HG02884 (cell line): ENCODE data around the gene ELAC1.

Source experiments
- ATAC-seq: cut with Tn5 transposase; IDR thresholded peaks from one replicate; pipeline ENCODE4 v1.9.1; 2021; ENCODE audit warnings: mild to moderate bottlenecking, moderate library complexity; ENCODE audit not compliant: unreplicated experiment

The ELAC1 gene

DNA sequence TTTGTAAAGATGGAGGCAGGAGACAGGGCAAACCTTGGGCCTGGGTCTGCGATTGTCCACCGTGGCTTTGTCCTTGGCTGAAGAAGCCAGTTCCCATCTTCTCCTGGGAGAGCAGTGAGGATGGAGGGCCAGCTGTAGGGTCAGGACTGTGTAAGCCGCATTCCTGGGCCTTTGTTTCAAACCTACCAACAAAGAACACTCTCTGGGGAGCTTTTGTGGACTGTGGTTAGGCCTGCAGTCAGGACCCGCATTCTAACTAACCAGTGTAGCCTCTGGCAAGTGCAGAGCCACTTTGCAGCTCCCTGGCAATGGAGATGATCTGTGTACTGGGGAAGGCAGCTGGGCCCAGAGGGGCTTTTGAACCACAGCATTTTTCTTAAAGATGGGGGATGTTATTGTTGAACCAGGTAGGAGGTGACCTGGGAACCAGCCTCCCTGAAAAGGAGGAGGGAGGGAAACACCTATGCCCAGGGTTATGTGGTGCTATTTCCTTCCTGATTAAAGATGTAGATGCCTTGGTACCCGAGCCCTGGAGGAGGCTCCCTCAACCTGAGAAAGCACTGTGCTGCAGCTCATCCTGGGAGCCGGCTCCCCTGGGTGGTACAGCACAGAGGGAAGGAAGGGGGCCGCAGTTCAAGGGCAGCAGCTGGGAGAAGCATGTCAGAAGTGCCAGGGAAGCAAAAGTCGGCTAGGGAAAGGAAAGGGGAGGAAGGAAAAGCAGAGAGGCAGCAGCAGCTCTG, 49.5 kb downstream of the ELAC1 start:
- no peak for ATAC-seq

DNA sequence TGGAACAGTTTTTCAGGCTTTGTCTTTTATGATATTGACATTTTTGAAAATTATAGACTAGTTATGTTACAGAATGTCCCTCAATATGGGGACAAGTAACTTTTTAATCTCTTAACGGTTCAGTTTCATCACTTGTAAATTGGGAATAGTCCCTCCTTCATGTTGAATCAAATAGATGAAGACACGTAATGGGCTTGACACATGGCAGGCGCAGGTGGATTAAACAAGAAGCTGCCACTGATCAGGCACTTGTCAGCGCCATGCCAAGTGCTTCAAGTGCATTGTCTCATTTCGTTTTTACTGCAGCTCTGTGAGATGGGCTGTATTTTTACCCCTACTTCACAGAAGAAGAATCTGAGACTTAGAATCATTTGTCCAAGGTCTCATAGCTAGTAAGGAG, 52.7 kb downstream of the ELAC1 start:
- no peak for ATAC-seq

DNA sequence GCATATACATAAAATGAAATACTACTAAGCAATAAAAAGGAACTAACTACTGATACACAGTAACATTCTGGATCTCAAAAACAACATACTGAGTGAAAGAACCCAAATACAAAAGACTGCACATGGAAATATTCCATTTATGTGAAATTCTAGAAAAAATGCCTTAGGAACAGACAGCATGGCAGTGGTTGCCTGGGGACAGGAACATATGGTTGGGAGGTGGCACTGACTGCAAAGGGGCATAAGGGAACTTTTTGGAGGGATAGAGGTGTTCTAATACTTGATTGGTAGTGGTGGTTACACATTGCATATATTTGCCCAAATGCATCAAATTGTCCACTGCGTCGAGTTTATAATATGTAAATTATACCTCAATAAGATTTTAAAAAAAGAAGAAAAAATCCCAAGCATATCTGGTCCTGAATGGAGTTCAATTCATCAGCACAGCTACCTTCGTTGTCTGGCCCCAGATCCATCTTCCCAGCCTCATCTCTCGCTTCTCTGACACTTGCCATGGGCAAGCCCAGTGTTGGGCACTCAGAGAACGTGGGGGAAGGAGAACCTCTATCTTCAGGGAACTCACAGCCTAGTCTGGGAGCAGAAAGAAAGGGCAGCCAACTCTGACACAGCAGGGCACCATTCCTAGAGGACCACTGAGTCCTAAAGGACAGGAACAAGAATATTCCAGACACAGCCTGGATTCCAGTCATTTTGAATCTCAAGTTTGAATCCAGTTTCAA, 53.6 kb downstream of the ELAC1 start:
- no peak for ATAC-seq

DNA sequence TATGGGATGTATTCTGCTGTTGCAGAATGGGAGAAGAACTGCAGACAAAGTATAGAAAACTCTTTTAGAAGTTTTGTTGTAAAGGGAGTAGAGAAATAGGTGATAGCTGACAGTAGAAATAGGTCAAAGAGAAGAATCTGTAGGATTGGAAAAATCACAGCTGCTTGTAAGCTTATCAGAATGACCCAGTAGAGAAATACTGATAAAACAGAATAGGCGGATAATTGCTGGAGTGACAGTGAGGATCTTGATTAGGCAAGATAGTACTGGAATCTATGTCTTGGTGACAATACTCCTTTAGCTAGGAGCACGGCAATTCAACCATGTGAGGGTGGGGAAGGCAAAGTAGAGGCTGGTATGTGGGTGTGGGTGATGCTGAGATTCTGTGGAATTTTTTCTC, 57.7 kb downstream of the ELAC1 start:
- no peak for ATAC-seq

DNA sequence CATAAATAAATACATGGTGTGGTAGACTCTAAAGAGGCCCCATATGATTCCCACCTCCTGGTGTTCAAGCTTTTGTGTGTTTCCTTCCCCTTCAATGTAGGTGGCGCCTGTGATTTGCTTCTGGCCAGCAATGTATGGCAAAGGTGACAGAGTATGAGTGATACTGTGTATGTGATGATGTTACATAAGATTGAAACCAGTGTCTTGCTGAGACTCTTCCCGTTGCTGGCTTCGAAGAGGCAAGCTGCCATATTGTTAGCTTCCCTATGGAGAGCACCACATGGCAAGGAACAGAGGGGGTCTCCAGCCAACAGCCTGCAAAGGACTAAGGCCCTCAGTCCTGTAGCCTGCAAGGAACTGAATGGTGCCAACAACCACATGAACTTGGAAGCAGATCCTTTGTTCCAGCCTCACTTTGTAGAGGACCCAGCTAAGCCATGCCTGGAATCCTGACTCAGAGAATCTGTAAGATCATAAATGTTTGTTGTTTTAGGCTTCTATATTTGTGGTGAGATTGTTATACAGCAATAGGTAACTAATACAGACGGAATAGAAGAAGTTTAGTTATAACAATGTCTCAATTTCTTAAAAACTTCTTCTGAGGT, 60.5 kb downstream of the ELAC1 start:
- peak; percentile 28 for ATAC-seq

DNA sequence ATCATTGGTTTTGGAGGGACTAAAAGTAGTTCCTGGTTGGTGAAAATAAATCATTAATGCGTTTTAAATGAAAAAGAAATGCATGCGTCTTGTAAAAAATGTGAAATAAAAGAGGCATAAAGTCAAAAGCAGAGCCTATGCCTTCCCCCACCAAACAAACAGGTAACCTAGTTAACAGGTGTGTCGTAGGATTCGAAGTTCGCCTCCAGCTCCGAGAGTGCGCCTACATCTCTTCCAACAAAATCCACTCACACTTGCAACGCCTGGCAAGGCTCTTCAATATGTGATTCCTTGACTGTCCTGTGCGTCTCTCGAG, 61.5 kb downstream of the ELAC1 start:
- no peak for ATAC-seq

DNA sequence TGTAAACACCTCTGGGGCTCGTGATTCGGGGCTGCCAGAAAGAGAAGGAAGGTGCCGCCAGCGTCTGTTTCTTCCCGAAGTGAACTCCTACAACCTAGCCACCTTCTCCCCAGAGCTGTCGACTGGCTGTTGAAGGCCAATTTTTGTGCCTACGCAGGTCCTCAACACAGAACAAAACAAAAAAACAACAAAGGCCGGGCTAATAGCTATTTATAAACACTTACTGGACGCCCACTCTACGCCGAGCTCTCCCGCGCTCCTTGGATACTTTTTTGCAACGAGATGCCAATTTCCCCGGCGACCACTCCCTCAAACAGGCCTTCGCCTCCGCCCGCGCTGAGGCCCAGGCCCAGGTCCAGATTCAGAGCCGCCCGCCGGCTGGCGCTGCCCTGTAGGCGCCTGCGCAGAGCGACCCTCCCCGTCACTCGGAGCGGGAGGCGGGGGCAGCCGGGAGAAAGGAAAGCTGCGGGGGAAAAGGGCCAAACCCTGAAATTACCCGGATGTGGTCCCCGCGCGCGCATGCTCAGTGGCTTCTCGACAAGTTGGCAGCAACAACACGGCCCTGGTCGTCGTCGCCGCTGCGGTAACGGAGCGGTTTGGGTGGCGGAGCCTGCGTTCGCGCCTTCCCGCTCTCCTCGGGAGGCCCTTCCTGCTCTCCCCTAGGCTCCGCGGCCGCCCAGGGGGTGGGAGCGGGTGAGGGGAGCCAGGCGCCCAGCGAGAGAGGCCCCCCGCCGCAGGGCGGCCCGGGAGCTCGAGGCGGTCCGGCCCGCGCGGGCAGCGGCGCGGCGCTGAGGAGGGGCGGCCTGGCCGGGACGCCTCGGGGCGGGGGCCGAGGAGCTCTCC, 62.1 kb downstream of the ELAC1 start, which contains the start of gene SMAD4:
Gene SMAD4, plus strand, starts transcription at position 520 of the 843 bp plus-strand sequence. CDS start 16,834 bp downstream, outside the sequence.
- peak; percentile 66 for ATAC-seq

DNA sequence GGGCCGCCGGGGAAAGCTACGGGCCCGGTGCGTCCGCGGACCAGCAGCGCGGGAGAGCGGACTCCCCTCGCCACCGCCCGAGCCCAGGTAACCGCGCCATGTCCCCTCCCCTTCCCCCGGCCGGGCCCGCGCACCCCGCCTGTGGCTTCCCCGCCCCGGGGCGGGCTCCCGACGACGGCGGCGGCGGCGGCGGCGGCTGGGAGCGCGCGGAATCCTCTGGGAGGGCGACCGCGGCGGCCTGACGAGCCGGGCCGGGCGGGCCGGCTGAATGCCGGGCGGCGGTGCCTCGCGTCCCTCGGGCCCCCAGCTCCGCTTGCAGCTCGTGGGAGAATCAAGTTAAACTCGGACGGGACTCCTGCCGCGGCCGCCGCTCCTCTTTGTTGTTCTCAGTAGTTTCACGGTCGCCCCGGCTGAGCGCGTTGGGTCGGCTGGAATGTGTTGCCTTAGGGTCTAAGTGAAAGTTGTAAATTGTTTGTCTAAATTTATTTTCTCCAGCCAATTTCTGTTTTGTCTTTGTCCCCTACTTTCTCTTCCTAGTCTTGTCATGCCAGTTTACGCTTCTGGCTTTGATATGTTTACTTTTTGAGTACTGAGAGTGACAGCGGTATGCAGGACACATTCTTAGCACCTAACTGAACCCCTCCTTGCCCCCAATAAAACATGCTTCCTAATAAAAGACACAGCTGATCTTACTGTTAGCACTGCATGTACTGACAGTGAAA, 62.9 kb downstream of the ELAC1 start:
- peak; percentile 43 for ATAC-seq

DNA sequence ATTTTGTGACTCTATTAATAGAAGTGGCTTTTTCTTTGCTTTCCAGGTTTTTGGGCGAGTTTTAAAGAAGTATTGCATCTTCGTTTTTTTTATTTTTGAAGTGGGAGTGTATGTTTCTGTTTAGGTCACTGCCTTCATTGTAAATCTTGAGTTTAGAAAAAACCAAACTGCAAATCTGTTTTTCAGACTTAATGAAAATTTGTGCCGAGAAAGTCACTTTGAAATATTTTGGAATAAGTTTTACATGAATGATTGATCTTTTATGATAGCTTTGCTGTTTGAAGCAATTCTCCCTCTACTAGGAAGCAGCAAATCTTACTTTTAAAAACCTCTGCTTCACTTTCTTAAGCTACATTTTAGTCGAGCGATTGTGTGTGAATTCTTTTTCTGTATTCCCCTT, 64.4 kb downstream of the ELAC1 start:
- ATAC-seq = no peak

DNA sequence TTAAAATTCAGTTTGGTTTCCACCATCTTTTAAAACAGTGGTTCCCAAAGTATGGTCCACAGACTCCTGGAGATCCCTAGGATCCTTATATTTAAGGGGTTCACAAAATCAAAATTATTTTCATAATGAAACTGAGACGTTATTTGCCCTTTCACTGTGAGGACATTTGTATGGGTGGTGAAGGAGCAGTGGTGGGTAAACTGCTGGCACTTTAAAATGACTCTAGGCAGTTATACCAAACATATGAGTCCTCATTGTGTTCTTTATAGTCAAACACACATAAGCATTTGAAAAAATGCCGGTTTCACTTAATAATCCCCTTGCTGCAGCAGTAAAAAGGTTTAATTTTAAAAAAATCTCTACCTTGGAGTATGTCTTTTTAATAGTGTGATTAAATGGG, 69.4 kb downstream of the ELAC1 start:
- no peak for ATAC-seq
